ENCODE measurements around the gene IGDCC3.
"Not testable (repeated sequence)": the region's sequence is repeated elsewhere in the genome, so short reads cannot be mapped to it uniquely, and the experiment has no call there.

IGDCC3 gene

GRCh38 chr15:65406424-65407000 is 28.7 kb upstream of the IGDCC3 start:
- DNase-seq (ENCODE audit: low read depth) = no peak

DNA sequence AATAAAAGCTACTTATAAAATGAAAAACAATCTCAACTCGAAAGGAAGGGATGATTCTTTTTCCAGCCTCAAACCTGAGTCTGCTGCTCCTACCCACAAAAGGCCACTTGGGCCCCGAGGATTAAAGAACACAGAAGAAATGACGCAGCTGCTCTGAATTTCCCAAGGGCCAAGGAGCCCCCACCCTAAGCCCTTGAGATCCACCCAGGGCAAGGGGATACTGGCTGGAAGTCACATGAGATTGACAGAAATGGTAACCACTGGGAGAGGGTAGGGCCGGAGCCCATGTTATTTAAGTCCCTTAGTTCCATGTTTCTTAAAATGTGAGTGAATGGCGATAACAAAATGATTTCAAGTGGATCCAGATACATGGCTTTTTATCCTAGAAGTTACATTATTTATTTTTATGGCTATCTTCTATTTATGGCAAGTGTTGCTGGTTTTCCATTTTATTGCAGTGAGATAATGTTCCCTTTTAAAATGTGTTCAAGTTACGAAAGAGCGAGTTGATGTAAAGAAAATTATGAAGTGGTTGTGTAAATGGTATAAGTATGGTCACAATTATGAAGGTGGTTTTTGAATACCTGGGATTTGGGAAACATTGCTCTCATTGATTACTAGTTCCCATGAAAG is 28.1 kb upstream of the IGDCC3 start:
- no peak for DNase-seq (ENCODE audit: low read depth)

DNA sequence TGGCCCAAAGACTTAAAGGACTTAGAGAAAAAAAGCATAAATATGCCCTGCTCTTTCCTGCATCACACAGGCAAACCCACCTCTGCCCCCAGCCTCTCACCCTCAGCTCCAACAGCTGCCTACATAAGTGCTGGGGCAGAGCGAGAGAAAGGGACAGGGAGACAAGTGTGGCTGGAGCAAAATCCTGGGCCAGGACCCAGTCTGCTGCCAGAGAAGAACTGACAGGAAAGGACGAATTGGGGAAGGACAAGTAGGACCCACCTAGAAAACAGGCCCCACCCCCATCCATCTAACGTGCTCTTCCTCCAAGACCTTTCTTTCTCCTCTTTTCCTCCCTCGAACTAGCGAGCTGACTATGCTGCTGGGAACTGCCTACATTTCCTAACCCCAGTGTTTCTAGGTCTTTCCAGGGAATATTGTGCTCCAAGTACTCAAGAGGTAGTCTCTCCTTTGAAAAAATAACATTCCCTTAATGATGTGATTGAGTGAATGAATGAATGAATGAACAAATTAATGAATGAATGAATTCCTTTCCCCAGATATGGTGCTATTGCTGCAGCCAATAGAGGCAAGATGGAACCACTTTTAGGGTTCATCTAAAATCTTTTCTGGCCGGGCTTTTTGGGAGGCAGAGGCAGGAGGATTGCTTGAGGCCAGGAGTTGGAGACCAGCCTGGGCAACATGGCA is 26.5 kb upstream of the IGDCC3 start:
- DNase-seq (ENCODE audit: low read depth) = no peak

GRCh38 chr15:65402961-65403360 is 25.2 kb upstream of the IGDCC3 start:
- DNase-seq (ENCODE audit: low read depth) = no peak

DNA sequence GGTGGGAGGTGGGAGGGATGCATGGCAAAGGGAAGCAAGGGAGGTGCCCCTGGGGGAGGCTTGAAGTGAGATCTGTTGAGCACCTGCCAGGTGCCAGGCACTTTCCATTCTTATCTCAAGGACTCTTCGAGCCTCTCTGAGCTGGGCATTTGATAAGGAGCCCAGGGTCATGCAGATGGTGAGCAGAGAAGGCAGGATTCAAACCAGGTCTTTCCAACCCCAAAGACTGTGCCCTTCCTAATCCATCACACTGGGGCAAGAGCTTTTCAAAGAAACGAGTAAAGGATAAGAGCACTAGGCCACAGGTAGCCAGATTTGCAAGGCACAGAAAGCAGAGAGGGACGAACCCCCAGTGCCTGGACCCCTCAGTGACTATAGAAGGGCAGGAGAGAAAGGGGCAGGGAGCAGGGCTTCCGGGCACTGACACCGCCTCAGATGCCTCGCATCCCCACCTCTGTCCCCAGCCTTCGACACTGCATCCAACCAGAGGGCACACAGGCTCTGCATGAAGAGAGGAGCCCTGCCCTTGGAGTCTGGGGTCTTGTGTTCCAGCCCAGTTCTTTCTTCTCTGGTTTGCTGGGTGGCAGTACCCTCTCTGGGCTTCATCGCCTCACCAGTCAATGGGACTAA is 23.9 kb upstream of the IGDCC3 start:
- no peak for DNase-seq (ENCODE audit: low read depth)

DNA sequence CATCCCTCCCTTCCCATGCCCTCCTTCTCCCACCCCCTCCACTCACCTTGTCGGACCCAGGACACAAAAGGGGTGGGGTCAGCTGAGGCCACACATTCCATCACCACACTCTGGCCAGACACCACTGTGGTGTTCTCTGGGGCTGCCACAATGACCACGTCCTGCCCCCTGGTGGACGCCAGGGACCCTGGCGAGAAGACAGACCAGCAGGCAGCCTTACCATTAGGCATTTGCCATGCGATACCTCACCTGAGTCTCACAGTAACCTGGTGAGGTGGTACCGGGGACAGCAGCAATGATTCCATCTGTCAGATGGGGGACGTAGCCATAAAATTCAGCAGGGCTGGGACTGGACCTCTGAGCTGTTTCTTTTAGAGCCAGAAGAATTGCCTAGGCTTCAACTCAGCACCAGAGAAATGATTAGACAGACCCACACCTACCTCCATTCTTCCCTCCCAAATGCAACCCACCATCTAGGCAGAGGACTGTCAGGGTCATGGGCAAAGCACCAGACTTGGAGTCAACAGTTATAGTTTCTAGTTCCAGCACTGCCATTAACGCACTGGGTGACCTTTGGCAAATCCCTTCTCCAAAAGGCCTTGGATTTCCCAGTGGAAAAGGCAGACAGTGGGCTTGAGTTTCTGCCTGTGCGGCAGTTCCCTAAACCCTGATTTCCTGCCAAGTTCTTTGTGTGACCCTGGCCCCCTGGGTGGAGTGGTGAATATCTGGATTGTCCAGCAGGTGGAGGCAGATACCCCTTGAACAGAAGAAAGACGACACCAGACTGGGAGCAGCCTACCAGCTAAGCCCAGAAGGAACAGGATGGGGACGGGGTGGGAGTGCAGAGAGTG is 23.2 kb upstream of the IGDCC3 start:
- no peak for DNase-seq (ENCODE audit: low read depth)

- no peak for DNase-seq (ENCODE audit: low read depth)
Measured at GRCh38 chr15:65399997-65400396, 22.2 kb upstream of the IGDCC3 start.

GRCh38 chr15:65399001-65399706 is 21.4 kb upstream of the IGDCC3 start:
- no peak for DNase-seq (ENCODE audit: low read depth)

DNA sequence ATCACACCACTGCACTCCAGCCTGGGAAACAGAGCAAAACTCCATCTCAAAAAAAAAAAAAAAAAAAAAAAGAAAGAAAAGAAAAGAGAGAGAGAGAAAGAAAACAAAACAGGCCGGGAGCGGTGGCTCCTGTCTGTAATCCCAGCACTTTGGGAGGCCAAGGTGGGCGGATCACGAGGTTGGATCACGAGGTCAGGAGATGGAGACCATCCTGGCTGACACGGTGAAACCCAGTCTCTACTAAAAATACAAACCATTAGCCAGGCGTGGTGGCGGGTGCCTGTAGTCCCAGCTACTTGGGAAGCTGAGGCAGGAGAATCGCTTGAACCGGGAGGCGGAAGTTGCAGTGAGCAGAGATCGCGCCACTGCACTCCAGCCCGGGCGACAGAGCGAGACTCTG is 20.7 kb upstream of the IGDCC3 start:
- not testable (repeated sequence) for DNase-seq (ENCODE audit: low read depth)

DNA sequence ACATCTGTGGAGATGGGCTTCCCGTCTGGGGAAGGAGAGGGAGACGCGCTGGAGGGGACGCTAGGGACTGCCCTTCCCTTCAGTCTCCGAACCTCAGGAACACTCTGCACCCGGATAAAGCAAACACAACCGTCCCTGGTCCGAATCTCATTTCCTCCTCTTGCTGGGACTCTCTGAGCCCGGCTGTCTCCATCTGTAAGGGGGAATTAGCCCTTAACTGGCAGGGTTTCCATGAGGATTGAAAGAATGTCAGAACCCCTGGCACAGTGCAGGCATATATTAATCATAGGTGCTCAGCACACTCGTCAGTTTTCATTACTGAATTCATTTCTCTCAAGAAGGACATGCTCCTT is 19.1 kb upstream of the IGDCC3 start:
- DNase-seq (ENCODE audit: low read depth) = no peak

GRCh38 chr15:65396283-65396964 is 18.6 kb upstream of the IGDCC3 start:
- DNase-seq (ENCODE audit: low read depth) = no peak

GRCh38 chr15:65395567-65396202 is 17.9 kb upstream of the IGDCC3 start:
- DNase-seq (ENCODE audit: low read depth) = no peak

- no peak for DNase-seq (ENCODE audit: low read depth)
Measured at GRCh38 chr15:65394936-65395335, 17.1 kb upstream of the IGDCC3 start.

DNA sequence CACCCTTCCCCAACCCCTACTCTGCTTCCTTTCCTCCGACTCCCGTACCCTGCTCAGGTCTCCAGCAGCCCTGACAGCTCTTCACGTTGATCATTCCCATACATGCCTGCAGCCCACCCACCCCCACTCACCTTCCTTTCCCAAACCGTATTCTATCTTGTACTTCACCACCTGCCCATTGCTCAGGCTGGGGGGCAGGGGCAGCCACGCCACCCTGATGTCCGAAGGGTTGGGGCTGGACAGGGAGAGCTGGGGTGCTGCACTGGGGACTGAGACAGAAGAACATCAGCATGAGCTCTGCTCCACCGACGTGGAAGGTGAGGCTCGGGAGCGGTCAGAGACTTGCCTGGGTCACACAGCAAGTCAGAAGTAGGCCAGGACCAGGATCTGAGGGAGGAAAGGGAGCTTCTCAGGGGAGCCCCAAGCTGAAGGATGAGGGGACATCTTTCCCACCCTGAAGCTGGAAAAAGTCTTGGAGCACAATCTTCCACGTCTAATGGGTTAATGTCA is 16.5 kb upstream of the IGDCC3 start:
- DNase-seq (ENCODE audit: low read depth) = no peak

- no peak for DNase-seq (ENCODE audit: low read depth)
Measured at GRCh38 chr15:65393557-65393956, 15.8 kb upstream of the IGDCC3 start.

DNA sequence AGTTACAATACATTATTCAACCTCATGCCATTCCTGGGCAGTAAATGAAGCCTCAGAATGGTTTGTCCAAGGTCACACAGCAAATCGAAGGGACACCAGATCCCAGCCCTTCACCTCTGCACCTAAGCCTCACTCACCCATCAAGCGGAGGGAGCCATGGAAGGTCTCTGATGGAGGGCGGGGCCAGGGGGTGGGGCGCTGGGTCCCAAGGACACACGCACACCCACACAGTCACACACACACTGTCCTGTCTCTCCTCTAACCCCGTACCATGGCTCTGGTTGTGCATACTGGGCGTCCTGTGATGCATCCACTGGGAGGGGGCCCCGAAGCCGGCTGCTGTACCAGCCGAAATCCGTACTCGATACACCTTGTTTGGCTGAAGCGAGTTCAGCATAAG is 15.3 kb upstream of the IGDCC3 start:
- no peak for DNase-seq (ENCODE audit: low read depth)

DNA sequence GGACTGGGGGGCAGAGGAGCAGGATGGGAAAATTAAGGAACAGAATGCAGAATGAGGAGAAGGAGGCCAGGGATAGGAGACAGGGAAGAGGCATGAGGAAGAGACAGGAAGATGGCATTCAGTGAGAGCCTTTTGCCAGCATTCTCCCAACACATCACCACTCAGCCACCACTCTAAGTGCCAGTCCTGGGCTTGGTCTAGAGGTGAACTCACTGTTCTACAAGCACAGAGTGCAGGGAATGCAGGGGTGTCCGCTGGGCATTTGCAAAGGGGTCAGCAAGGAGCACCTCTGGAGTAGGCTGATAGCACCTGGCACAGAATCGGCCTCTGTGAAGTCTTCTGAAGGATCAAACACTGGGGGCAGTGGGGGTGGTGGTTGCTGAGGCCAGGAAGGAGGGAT is 14.6 kb upstream of the IGDCC3 start:
- no peak for DNase-seq (ENCODE audit: low read depth)

- DNase-seq (ENCODE audit: low read depth) = no peak
Measured at GRCh38 chr15:65391732-65392131, 13.9 kb upstream of the IGDCC3 start.

- DNase-seq (ENCODE audit: low read depth) = no peak
Measured at GRCh38 chr15:65390447-65390846, 12.6 kb upstream of the IGDCC3 start.

DNA sequence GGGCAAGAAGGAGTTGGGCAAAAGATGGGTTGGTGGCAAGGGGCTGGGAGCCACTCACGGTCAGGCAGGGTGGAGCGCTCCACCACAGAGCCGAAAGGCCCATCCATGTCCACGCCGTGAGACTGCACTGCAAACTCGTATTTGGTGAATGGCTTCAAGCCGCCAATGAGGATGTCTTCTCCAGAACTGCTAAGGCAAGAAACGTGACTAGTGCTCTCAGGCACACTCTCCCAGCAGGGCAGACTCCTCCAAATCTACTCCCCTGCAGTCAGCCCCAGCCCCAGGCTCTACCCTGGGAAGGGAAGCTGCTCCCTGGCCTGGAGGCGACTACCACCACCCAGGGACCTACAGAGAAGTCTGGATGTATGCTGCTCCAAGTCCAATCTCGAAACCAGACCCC is 11.4 kb upstream of the IGDCC3 start:
- no peak for DNase-seq (ENCODE audit: low read depth)
